ENCODE measurements around the gene MSMP. TPM values are rescaled to one million over a fixed set of nuclear protein-coding genes. Genes with fewer than 3 reads are reported as not detected.

The MSMP gene
- total and polyA plus RNA-seq, 2 experiments from 2014 or later: not detected

DNA sequence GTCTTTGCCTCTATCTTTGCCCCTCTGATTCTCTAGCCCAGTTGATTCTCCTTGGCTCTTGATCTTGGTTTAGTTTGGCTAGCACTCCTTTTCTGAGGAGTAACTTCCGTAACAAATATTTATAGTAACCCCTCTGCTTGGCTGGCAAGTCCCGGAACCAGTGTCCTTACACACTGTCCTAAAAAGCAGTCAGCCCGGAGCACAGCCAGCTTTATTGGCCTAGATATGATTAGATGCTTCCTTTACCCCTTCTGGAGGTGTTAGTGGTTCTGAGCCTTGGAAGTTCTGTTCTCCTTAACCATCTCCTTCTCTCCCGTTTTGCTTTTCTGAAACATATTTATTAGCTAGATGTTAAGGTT lies 17.0 kb upstream of the MSMP start:
- Histone ChIP-seq H3K36me3 (replicated peaks; ENCODE audit: insufficient read depth, low read depth) (no peaks in the 10 kb centered on the region), H3K27me3 (no peaks in the 10 kb centered on the region), H4K20me1 (ENCODE audit: insufficient read depth, poor library complexity, severe bottlenecking) (no peaks in the 10 kb centered on the region), H3K4me1 (ENCODE audit: insufficient read depth) (peaks cover 11% of the 10 kb centered on the region), H3K79me2 (peaks cover 19% of the 10 kb centered on the region), H3K9me3 (ENCODE audit: low read depth) (no peaks in the 10 kb centered on the region), H3K9me2 (replicated peaks; ENCODE audit: insufficient read depth) (no peaks in the 10 kb centered on the region), H2AFZ (no peak overlapping the region), H3K4me2 (peak overlapping the region; percentile 4), H3K27ac (peak overlapping the region; percentile 51), H3K4me3 (no peak overlapping the region)
- no peak for TF ChIP-seq EZH2phosphoT487 (IDR thresholded peaks at IDR 0.05; ENCODE audit: low read depth, severe bottlenecking, unreplicated experiment)
- TF ChIP-seq EZH2 (IDR thresholded peaks at IDR 0.05; ENCODE audit: borderline replicate concordance): no peak
- TF ChIP-seq, protein P1, sequence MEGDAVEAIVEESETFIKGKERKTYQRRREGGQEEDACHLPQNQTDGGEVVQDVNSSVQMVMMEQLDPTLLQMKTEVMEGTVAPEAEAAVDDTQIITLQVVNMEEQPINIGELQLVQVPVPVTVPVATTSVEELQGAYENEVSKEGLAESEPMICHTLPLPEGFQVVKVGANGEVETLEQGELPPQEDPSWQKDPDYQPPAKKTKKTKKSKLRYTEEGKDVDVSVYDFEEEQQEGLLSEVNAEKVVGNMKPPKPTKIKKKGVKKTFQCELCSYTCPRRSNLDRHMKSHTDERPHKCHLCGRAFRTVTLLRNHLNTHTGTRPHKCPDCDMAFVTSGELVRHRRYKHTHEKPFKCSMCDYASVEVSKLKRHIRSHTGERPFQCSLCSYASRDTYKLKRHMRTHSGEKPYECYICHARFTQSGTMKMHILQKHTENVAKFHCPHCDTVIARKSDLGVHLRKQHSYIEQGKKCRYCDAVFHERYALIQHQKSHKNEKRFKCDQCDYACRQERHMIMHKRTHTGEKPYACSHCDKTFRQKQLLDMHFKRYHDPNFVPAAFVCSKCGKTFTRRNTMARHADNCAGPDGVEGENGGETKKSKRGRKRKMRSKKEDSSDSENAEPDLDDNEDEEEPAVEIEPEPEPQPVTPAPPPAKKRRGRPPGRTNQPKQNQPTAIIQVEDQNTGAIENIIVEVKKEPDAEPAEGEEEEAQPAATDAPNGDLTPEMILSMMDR (IDR thresholded peaks at IDR 0.05; ENCODE audit: poor library complexity): no peak
- 45% methylated on average over 4 of the region's 4 CpGs for WGBS (ENCODE audit: low lambda C conversion rate, missing lambda C conversion rate)
- DNase-seq (ENCODE audit: low spot score): no peak

DNA sequence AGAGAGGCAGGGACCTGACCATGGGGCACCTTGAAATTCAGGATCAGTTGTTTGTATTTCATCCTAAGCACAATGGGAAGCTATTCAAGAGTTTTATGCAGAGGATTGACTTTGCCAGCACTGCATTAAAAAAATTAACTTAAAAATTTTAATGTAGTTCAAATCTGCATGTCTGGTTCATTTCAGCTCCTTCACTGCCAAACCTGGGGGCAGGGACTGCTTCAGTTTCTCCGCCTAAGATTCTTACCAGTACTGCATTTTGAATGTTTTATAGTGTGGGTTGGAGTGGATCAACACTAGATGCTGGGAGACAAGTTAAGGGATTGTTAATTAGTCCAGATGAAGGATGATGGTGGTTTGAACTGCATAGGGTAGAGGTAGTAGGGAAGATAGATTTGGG lies 15.7 kb upstream of the MSMP start:
- H3K4me1 ChIP-seq (ENCODE audit: insufficient read depth): peaks cover 11% of the 10 kb centered on the region
- H3K79me2 ChIP-seq: peaks cover 23% of the 10 kb centered on the region
- H3K4me3 ChIP-seq: no peak overlapping the region
- no peaks in the 10 kb centered on the region for H4K20me1 ChIP-seq (ENCODE audit: insufficient read depth, poor library complexity, severe bottlenecking)
- H3K27ac ChIP-seq: no peak overlapping the region
- DNase-seq (ENCODE audit: low spot score): no peak
- no peaks in the 10 kb centered on the region for H3K27me3 ChIP-seq
- no peaks in the 10 kb centered on the region for H3K36me3 ChIP-seq (replicated peaks; ENCODE audit: insufficient read depth, low read depth)
- no peaks in the 10 kb centered on the region for H3K9me2 ChIP-seq (replicated peaks; ENCODE audit: insufficient read depth)
- no peaks in the 10 kb centered on the region for H3K9me3 ChIP-seq (ENCODE audit: low read depth)
- 89% methylated on average over 1 of the region's 1 CpG for WGBS (ENCODE audit: low lambda C conversion rate, missing lambda C conversion rate)
- no peak overlapping the region for H3K4me2 ChIP-seq
- no peak overlapping the region for H2AFZ ChIP-seq
- TF ChIP-seq EZH2phosphoT487 (IDR thresholded peaks at IDR 0.05; ENCODE audit: low read depth, severe bottlenecking, unreplicated experiment) (no peak), EZH2 (IDR thresholded peaks at IDR 0.05; ENCODE audit: borderline replicate concordance) (no peak)
- TF ChIP-seq, protein P1 (IDR thresholded peaks at IDR 0.05; ENCODE audit: poor library complexity): no peak

DNA sequence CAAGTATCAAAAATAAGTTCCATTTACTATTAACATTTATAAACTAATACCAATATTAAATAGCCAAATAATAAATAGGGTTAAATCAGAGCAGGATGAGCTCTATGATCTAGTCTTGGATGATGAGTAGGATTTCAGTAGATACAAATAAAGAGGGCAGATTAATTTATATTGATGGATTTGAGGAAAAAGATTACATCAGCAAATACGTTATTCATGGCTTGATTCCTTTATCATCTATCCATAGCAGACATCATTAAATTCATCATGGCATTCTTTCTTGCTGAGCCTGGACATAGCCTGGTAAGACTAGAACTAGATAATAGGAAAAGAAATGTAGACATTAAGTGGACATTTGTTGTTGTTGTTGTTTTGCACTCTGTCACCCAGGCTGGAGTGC lies 13.4 kb upstream of the MSMP start:
- TF ChIP-seq EZH2phosphoT487 (IDR thresholded peaks at IDR 0.05; ENCODE audit: low read depth, severe bottlenecking, unreplicated experiment): no peak
- no peak for TF ChIP-seq EZH2 (IDR thresholded peaks at IDR 0.05; ENCODE audit: borderline replicate concordance)
- TF ChIP-seq, protein P1 (IDR thresholded peaks at IDR 0.05; ENCODE audit: poor library complexity): no peak
- no peaks in the 10 kb centered on the region for H3K9me3 ChIP-seq (ENCODE audit: low read depth)
- H4K20me1 ChIP-seq (ENCODE audit: insufficient read depth, poor library complexity, severe bottlenecking): no peaks in the 10 kb centered on the region
- DNase-seq (ENCODE audit: low spot score): no peak
- H3K36me3 ChIP-seq (replicated peaks; ENCODE audit: insufficient read depth, low read depth): no peaks in the 10 kb centered on the region
- peaks cover 27% of the 10 kb centered on the region for H3K79me2 ChIP-seq
- 100% methylated on average over 1 of the region's 1 CpG for WGBS (ENCODE audit: low lambda C conversion rate, missing lambda C conversion rate)
- H3K4me2 ChIP-seq: no peak overlapping the region
- H3K27ac ChIP-seq: no peak overlapping the region
- H3K4me3 ChIP-seq: no peak overlapping the region
- H3K27me3 ChIP-seq: no peaks in the 10 kb centered on the region
- H3K9me2 ChIP-seq (replicated peaks; ENCODE audit: insufficient read depth): no peaks in the 10 kb centered on the region
- peaks cover 11% of the 10 kb centered on the region for H3K4me1 ChIP-seq (ENCODE audit: insufficient read depth)
- no peak overlapping the region for H2AFZ ChIP-seq

DNA sequence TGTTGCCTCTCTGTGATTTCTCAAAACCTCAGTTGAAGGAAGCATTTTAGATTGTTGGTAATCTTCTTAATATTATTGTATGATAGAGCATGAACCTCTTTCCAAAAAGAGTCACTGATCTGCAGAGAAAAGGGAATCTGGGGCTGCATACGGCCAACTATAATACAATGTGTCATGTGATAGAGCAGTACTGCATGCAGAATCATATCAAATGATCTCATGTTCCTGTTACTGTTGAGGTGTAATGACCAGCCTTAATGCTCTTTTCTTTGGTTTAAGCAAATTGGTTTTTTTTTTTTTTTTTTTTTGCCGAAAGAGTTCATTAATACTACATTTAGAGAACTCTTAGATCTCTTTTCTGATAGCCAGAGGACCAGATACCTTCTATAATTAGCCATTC lies 12.9 kb upstream of the MSMP start:
- H4K20me1 ChIP-seq (ENCODE audit: insufficient read depth, poor library complexity, severe bottlenecking): no peaks in the 10 kb centered on the region
- WGBS (ENCODE audit: low lambda C conversion rate, missing lambda C conversion rate): 87% methylated on average over 2 of the region's 2 CpGs
- no peaks in the 10 kb centered on the region for H3K9me3 ChIP-seq (ENCODE audit: low read depth)
- no peak overlapping the region for H3K4me3 ChIP-seq
- TF ChIP-seq EZH2phosphoT487 (IDR thresholded peaks at IDR 0.05; ENCODE audit: low read depth, severe bottlenecking, unreplicated experiment): no peak
- TF ChIP-seq EZH2 (IDR thresholded peaks at IDR 0.05; ENCODE audit: borderline replicate concordance): no peak
- TF ChIP-seq, protein P1 (IDR thresholded peaks at IDR 0.05; ENCODE audit: poor library complexity): no peak
- peaks cover 11% of the 10 kb centered on the region for H3K4me1 ChIP-seq (ENCODE audit: insufficient read depth)
- DNase-seq (ENCODE audit: low spot score): no peak
- H3K36me3 ChIP-seq (replicated peaks; ENCODE audit: insufficient read depth, low read depth): no peaks in the 10 kb centered on the region
- peaks cover 32% of the 10 kb centered on the region for H3K79me2 ChIP-seq
- no peak overlapping the region for H3K27ac ChIP-seq
- no peaks in the 10 kb centered on the region for H3K9me2 ChIP-seq (replicated peaks; ENCODE audit: insufficient read depth)
- no peak overlapping the region for H3K4me2 ChIP-seq
- H3K27me3 ChIP-seq: no peaks in the 10 kb centered on the region
- no peak overlapping the region for H2AFZ ChIP-seq
